GM23338 (cell line): Measurements from ENCODE around the gene AOPEP. TPM values are rescaled to one million over a fixed set of nuclear protein-coding genes. Genes with fewer than 3 reads are reported as not detected.

Experiments
- ATAC-seq: fragments of 200-7000 bp; cut with Tn5 transposase; 3 replicates; pipeline ENCODE4 v1.9.1; 2020
- DNase-seq: peaks from one replicate; pipeline ENCODE4 v3.0.0-alpha.2; 2015; ENCODE audit warnings: low spot score
- H2AFZ ChIP-seq: fragments of 200-600 bp; sonication (generic); 2 replicates; pipeline ENCODE4 v1.8.0; 2016; ENCODE audit warnings: antibody characterized with exemption, mild to moderate bottlenecking, moderate library complexity
- H3F3A ChIP-seq: fragments of 200-600 bp; sonication (generic); replicated peaks from 2 replicates; pipeline ENCODE4 v1.8.0; 2017; ENCODE audit warnings: antibody characterized with exemption, mixed run types, low read depth
- H3K27ac ChIP-seq: fragments of 200-600 bp; sonication (generic); 2 replicates; pipeline ENCODE4 v1.6.1; 2016; ENCODE audit warnings: low read depth
- H3K27me3 ChIP-seq: fragments of 200-600 bp; sonication (generic); 2 replicates; pipeline ENCODE4 v1.8.0; 2016; ENCODE audit warnings: mild to moderate bottlenecking, mixed run types, moderate library complexity; ENCODE audit not compliant: insufficient read depth
- H3K36me3 ChIP-seq: fragments of 200-600 bp; sonication (generic); 2 replicates; pipeline ENCODE4 v1.8.0; 2016; ENCODE audit warnings: mild to moderate bottlenecking; ENCODE audit not compliant: insufficient read depth
- H3K4me1 ChIP-seq: fragments of 200-600 bp; sonication (generic); 2 replicates; pipeline ENCODE4 v1.8.0; 2016; ENCODE audit warnings: mild to moderate bottlenecking, moderate library complexity; ENCODE audit not compliant: insufficient read depth
- H3K4me2 ChIP-seq: fragments of 200-600 bp; sonication (generic); 2 replicates; pipeline ENCODE4 v1.7.1; 2017; ENCODE audit warnings: mixed run types
- H3K4me3 ChIP-seq: fragments of 200-600 bp; sonication (generic); 2 replicates; pipeline ENCODE4 v1.6.1; 2016; ENCODE audit warnings: mixed run types
- H3K79me2 ChIP-seq: fragments of 200-600 bp; sonication (generic); replicated peaks from 2 replicates; pipeline ENCODE4 v1.8.0; 2017; ENCODE audit warnings: mild to moderate bottlenecking; ENCODE audit not compliant: insufficient read depth
- H3K9me2 ChIP-seq: fragments of 200-600 bp; sonication (generic); 2 replicates; pipeline ENCODE4 v1.8.0; 2017; ENCODE audit not compliant: insufficient read depth
- H4K20me1 ChIP-seq: fragments of 200-600 bp; sonication (generic); replicated peaks from 2 replicates; pipeline ENCODE4 v1.8.0; 2017; ENCODE audit warnings: mild to moderate bottlenecking; ENCODE audit not compliant: insufficient read depth
- H3K27ac Mint-ChIP-seq: 2 replicates; pipeline ENCODE4 v1.8.0; 2020; ENCODE audit warnings: inconsistent platforms, mild to moderate bottlenecking, moderate library complexity, mixed read lengths
- H3K27me3 Mint-ChIP-seq: 3 replicates; pipeline ENCODE4 v1.8.0; 2022; ENCODE audit warnings: low read depth, mild to moderate bottlenecking, moderate library complexity, mixed read lengths, inconsistent platforms; ENCODE audit not compliant: insufficient read depth, poor library complexity
- H3K36me3 Mint-ChIP-seq: 3 replicates; pipeline ENCODE4 v1.8.0; 2021; ENCODE audit warnings: low read depth, mild to moderate bottlenecking, inconsistent platforms, moderate library complexity, mixed read lengths
- H3K4me1 Mint-ChIP-seq: 3 replicates; pipeline ENCODE4 v1.8.0; 2020; ENCODE audit warnings: mild to moderate bottlenecking, inconsistent platforms, mixed read lengths
- H3K4me3 Mint-ChIP-seq: 3 replicates; pipeline ENCODE4 v1.8.0; 2021; ENCODE audit warnings: moderate library complexity, mild to moderate bottlenecking, inconsistent platforms, mixed read lengths
- H3K9me3 Mint-ChIP-seq: 3 replicates; pipeline ENCODE4 v1.8.0; 2020; ENCODE audit warnings: moderate library complexity, mild to moderate bottlenecking, inconsistent platforms, mixed read lengths
- CTCF ChIP-seq, 2 experiments: fragments of 200-600 bp in 1 of 2; sonication (generic) in 1 of 2; conservative IDR thresholded peaks; 2 replicates each; pipeline versions ENCODE4 v1.5.1 to v1.6.1; 2016 to 2017; ENCODE audit warnings: antibody characterized with exemption in 2 of 2, low read depth in 2 of 2, mild to moderate bottlenecking in 2 of 2, moderate library complexity in 1 of 2
- POLR2AphosphoS5 ChIP-seq: IDR thresholded peaks from 2 replicates; pipeline ENCODE4 v1.6.1; 2016; ENCODE audit warnings: antibody characterized with exemption, low read depth
- polyA plus RNA-seq: library from polyadenylated mRNA; unstranded; fragments of >200 nt; fragmentation: Nextera tagmentation; extraction: Ambion mirVana; gene quantifications from 2 replicates; pipeline ENCODE4 v1.2.1, GENCODE V29; 2016
- total RNA-seq: library from RNA; depleted of rRNA; stranded (reverse); fragments of >200 nt; shearing (Covaris generic); gene quantifications from 2 replicates; pipeline ENCODE4 v1.2.3, GENCODE V29; 2014

AOPEP gene
- total and polyA plus RNA-seq, 2 experiments from 2014 or later = 7.0 to 16.5 TPM

DNA sequence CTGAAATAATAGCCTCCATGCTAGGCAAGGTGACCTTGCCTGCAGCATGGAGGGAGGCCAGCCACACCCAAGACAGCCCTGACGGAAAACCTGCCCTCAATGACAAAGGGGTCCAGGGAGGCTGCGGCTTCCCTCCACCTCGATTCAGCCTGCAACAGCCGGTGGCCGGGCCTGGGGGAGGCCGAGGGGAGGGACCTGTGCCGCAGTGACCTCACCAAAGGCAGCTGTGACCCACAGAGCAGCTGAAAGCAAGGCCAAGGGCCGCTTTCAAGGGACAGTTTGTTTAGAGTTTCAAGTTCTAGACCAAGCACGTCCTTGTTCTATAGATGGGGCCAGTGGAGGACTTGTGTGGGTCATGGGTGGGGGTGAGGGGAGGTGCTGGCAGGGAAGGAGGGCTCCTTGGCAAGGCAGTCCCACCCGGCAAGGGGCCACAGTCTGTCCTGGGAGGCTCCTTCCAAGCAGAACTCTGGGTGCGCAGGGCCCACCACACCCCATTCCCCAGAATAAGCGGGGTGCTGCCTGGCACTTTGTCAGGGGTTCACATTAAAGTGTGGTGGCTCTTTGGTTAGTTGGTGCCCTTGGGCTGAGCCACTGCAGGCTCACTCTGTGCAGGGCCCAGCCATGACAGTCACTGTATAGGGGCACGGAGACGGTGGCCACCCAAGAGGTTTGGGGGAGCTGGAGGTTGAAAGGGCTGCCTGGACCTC, 364.5 kb downstream of the AOPEP start:
- no peak overlapping the region for H3K27ac ChIP-seq
- ATAC-seq (no peak; the same call in 2 of the 3 replicates), DNase-seq (no peak)
- H3K79me2 ChIP-seq = no peaks in the 10 kb centered on the region
- H3K4me2 ChIP-seq = no peak overlapping the region
- H3K4me3 Mint-ChIP-seq = no peak overlapping the region; the same call in 2 of the 3 replicates
- no peaks in the 10 kb centered on the region for H4K20me1 ChIP-seq
- H3K4me1 ChIP-seq = no peaks in the 10 kb centered on the region
- no peak overlapping the region for H3K4me3 ChIP-seq
- TF ChIP-seq CTCF (conservative IDR thresholded peaks at IDR 0.05; ENCODE audit: low read depth in 2 of 2) = no peak
- peaks cover 41% of the 10 kb centered on the region for H3K4me1 Mint-ChIP-seq
- H3K27ac Mint-ChIP-seq = peak overlapping the region; percentile 56; the same call in 1 of the 2 replicates
- no peaks in the 10 kb centered on the region for H3K36me3 ChIP-seq
- no peaks in the 10 kb centered on the region for H3K27me3 ChIP-seq
- peaks cover 9% of the 10 kb centered on the region for H3K27me3 Mint-ChIP-seq
- H2AFZ ChIP-seq = no peak overlapping the region
- no peaks in the 10 kb centered on the region for H3K9me2 ChIP-seq
- peaks cover 4% of the 10 kb centered on the region; the same call in 1 of the 3 replicates for H3K36me3 Mint-ChIP-seq
- no peaks in the 10 kb centered on the region for H3K9me3 Mint-ChIP-seq
- H3F3A ChIP-seq = no peaks in the 10 kb centered on the region

- no peaks in the 10 kb centered on the region for H3K79me2 ChIP-seq
- H3K27me3 Mint-ChIP-seq = peaks cover 9% of the 10 kb centered on the region
- no peak overlapping the region for H3K4me2 ChIP-seq
- peaks cover 42% of the 10 kb centered on the region for H3K4me1 Mint-ChIP-seq
- H2AFZ ChIP-seq = no peak overlapping the region
- H3K4me3 ChIP-seq = no peak overlapping the region
- no peaks in the 10 kb centered on the region for H3K4me1 ChIP-seq
- no peak overlapping the region for H3K4me3 Mint-ChIP-seq
- no peak overlapping the region for H3K27ac ChIP-seq
- H3K36me3 ChIP-seq = no peaks in the 10 kb centered on the region
- H4K20me1 ChIP-seq = no peaks in the 10 kb centered on the region
- peaks cover under 1% of the 10 kb centered on the region; the same call in 1 of the 3 replicates for H3K36me3 Mint-ChIP-seq
- TF ChIP-seq POLR2AphosphoS5 (no peak), CTCF (conservative IDR thresholded peaks at IDR 0.05; ENCODE audit: low read depth in 2 of 2) (no peak)
- no peak; the same call in 2 of the 3 replicates for ATAC-seq
- H3K27ac Mint-ChIP-seq = peak overlapping the region; percentile 56
- no peaks in the 10 kb centered on the region for H3K27me3 ChIP-seq
- H3K9me2 ChIP-seq = no peaks in the 10 kb centered on the region
- no peaks in the 10 kb centered on the region for H3K9me3 Mint-ChIP-seq
- H3F3A ChIP-seq = no peaks in the 10 kb centered on the region
- no peak for DNase-seq
Measured at GRCh38 chr9:95091601-95092261, 365.2 kb downstream of the AOPEP start.
